Fibroblast of lung (primary cell): ENCODE measurements around the gene COL4A1. TPM values are rescaled to one million over a fixed set of nuclear protein-coding genes. Genes with fewer than 3 reads are reported as not detected.

ENCODE experiments used
- DNase-seq, 2 donors: peaks; one replicate each; pipeline versions ENCODE4 v3.0.0 to v3.0.0-alpha.2; 2010; ENCODE audit warnings: low read depth in 2 of 2
- H2AFZ ChIP-seq: 2 replicates; pipeline ENCODE4 v1.5.1; 2012; ENCODE audit warnings: low read length, control low read depth, inconsistent platforms
- H3K27ac ChIP-seq: 2 replicates; pipeline ENCODE4 v1.5.1; 2011; ENCODE audit warnings: low read length, control low read depth; ENCODE audit not compliant: insufficient read depth
- H3K27me3 ChIP-seq: 2 replicates; pipeline ENCODE4 v1.5.1; 2011; ENCODE audit warnings: mild to moderate bottlenecking, low read length; ENCODE audit not compliant: control insufficient read depth, insufficient read depth
- H3K36me3 ChIP-seq: 2 replicates; pipeline ENCODE4 v1.5.1; 2011; ENCODE audit warnings: low read length; ENCODE audit not compliant: control insufficient read depth, insufficient read depth
- H3K4me1 ChIP-seq: 2 replicates; pipeline ENCODE4 v1.5.1; 2011; ENCODE audit warnings: low read length; ENCODE audit not compliant: control insufficient read depth, insufficient read depth; ENCODE audit errors: extremely low read depth
- H3K4me2 ChIP-seq: 2 replicates; pipeline ENCODE4 v1.5.1; 2011; ENCODE audit warnings: low read length, control low read depth; ENCODE audit not compliant: insufficient read depth; ENCODE audit errors: extremely low read depth
- H3K4me3 ChIP-seq, 4 experiments: fragments of 200-600 bp in 1 of 4; sonication (generic) in 1 of 4; replicated peaks in 1 of 4; 2 replicates each; pipeline ENCODE4 v1.5.1; 2011 to 2016; ENCODE audit warnings: low read length in 4 of 4, low read depth in 3 of 4, mild to moderate bottlenecking in 3 of 4, control low read depth in 2 of 4, inconsistent platforms in 1 of 4, mixed read lengths in 1 of 4; ENCODE audit not compliant: insufficient read depth in 1 of 4; ENCODE audit errors: control extremely low read depth in 1 of 4
- H3K79me2 ChIP-seq: 2 replicates; pipeline ENCODE4 v1.5.1; 2012; ENCODE audit warnings: mild to moderate bottlenecking, low read length, inconsistent platforms; ENCODE audit not compliant: control insufficient read depth, insufficient read depth
- H3K9ac ChIP-seq: 2 replicates; pipeline ENCODE4 v1.5.1; 2011; ENCODE audit warnings: mild to moderate bottlenecking, low read length, control low read depth; ENCODE audit not compliant: insufficient read depth
- H3K9me3 ChIP-seq: 2 replicates; pipeline ENCODE4 v1.5.1; 2012; ENCODE audit warnings: low read depth, low read length; ENCODE audit not compliant: control insufficient read depth, insufficient read depth
- H4K20me1 ChIP-seq: 2 replicates; pipeline ENCODE4 v1.5.1; 2011; ENCODE audit warnings: low read length; ENCODE audit not compliant: control insufficient read depth, insufficient read depth; ENCODE audit errors: extremely low read depth
- EZH2 ChIP-seq: IDR thresholded peaks from 2 replicates; pipeline ENCODE4 v1.5.1; 2012; ENCODE audit warnings: low read length, control low read depth, mild to moderate bottlenecking; ENCODE audit errors: missing control alignments
- polyA plus RNA-seq, 2 donors: library from polyadenylated mRNA; depleted of rRNA in 1 of 2; stranded (reverse) in 1 of 2; unstranded in 1 of 2; fragments of >200 nt; gene quantifications; 2 replicates each; pipeline ENCODE4 v1.2.1, GENCODE V29; 2011 to 2012; ENCODE audit warnings: missing spikeins in 1 of 2
- total RNA-seq: library from RNA; depleted of rRNA; stranded (reverse); fragments of >200 nt; gene quantifications from 2 replicates; pipeline ENCODE4 v1.2.1, GENCODE V29; 2014
- TF ChIP-seq, protein P1 (sequence below), 2 donors: IDR thresholded peaks in 1 of 2; conservative IDR thresholded peaks in 1 of 2; 1 replicate in 1 of 2; 2 replicates in 1 of 2; pipeline ENCODE4 v1.5.1; 2011 to 2012; ENCODE audit warnings: low read length in 2 of 2, control low read depth in 1 of 2, inconsistent platforms in 1 of 2, low read depth in 1 of 2, mild to moderate bottlenecking in 1 of 2

Gene COL4A1
- total and polyA plus RNA-seq, 2 donors (not counting 1 experiment from before 2014, with no cell fraction given) = 34.0 to 607 TPM

DNA sequence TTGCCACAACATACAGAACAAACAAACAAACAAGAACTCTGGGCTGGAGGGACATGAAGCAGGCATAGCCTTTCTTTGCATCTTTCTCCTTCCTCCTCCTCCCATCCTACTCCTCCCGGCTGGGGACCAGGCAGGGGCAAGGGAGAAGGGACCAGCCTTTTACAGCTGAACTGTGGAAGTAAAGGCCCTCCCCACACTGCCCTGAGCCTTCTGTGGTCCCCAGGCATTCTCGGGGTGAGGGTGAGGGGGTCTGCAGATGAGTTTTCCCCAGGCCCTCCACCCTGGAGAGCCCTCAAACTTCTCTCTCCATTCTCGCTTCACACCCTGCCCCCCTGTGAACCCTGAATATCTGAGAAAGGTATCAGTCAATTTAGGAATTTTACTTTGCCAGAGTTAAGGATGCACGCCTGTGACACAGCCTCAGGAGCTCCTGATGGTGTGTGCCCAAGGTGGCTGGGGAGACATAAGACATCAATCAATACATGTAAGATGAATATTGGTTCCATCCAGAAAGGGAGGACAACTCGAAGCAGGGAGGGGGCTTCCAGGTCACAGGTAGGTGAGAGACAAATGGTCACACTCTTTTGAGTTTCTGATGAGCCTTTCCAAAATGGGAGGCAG is 170.9 kb downstream of the COL4A1 start:
- Histone ChIP-seq H3K79me2 (no peaks in the 10 kb centered on the region), H3K4me3 (no peak overlapping the region), H3K27ac (no peak overlapping the region), H3K36me3 (no peaks in the 10 kb centered on the region), H3K9me3 (no peaks in the 10 kb centered on the region), H3K4me2 (no peak overlapping the region), H3K4me1 (peaks cover 4% of the 10 kb centered on the region), H4K20me1 (no peaks in the 10 kb centered on the region), H3K27me3 (no peaks in the 10 kb centered on the region), H3K9ac (no peak overlapping the region), H2AFZ (no peak overlapping the region)
- no peak for TF ChIP-seq EZH2
- TF ChIP-seq, protein P1, sequence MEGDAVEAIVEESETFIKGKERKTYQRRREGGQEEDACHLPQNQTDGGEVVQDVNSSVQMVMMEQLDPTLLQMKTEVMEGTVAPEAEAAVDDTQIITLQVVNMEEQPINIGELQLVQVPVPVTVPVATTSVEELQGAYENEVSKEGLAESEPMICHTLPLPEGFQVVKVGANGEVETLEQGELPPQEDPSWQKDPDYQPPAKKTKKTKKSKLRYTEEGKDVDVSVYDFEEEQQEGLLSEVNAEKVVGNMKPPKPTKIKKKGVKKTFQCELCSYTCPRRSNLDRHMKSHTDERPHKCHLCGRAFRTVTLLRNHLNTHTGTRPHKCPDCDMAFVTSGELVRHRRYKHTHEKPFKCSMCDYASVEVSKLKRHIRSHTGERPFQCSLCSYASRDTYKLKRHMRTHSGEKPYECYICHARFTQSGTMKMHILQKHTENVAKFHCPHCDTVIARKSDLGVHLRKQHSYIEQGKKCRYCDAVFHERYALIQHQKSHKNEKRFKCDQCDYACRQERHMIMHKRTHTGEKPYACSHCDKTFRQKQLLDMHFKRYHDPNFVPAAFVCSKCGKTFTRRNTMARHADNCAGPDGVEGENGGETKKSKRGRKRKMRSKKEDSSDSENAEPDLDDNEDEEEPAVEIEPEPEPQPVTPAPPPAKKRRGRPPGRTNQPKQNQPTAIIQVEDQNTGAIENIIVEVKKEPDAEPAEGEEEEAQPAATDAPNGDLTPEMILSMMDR (conservative IDR thresholded peaks at IDR 0.05 in 1 of 2, IDR thresholded peaks at IDR 0.05 in 1 of 2; ENCODE audit: low read depth in 1 of 2, low read length in 2 of 2) = no peak
- DNase-seq = no peak

DNA sequence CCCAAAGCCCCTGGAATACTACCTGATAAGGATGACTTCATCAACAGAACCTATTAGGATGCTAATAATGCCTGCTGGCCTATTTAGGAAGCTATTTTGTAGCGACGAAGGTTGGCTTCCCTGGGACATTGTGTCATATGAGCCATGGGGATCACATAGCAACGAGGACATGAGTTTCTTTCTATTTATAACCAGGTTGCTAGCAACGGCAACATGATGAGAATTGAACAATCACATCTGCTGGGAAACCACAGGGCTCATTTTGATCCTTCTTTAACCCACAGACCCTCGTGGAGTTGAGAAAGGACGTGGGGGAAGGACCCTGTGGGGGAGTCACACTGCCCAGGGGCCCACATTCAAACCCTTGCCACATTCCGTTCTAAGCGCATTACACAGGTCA is 172.2 kb downstream of the COL4A1 start:
- no peak overlapping the region for H2AFZ ChIP-seq
- TF ChIP-seq, protein P1 (conservative IDR thresholded peaks at IDR 0.05 in 1 of 2, IDR thresholded peaks at IDR 0.05 in 1 of 2; ENCODE audit: low read depth in 1 of 2, low read length in 2 of 2) = no peak
- no peak for TF ChIP-seq EZH2
- H3K27ac ChIP-seq = no peak overlapping the region
- no peaks in the 10 kb centered on the region for H3K36me3 ChIP-seq
- H3K79me2 ChIP-seq = no peaks in the 10 kb centered on the region
- no peaks in the 10 kb centered on the region for H4K20me1 ChIP-seq
- H3K4me3 ChIP-seq = no peak overlapping the region
- no peaks in the 10 kb centered on the region for H3K9me3 ChIP-seq
- peak in 1 of 2 donors; percentile 24 for DNase-seq
- H3K27me3 ChIP-seq = no peaks in the 10 kb centered on the region
- peaks cover 4% of the 10 kb centered on the region for H3K4me1 ChIP-seq
- H3K9ac ChIP-seq = no peak overlapping the region
- H3K4me2 ChIP-seq = no peak overlapping the region

DNA sequence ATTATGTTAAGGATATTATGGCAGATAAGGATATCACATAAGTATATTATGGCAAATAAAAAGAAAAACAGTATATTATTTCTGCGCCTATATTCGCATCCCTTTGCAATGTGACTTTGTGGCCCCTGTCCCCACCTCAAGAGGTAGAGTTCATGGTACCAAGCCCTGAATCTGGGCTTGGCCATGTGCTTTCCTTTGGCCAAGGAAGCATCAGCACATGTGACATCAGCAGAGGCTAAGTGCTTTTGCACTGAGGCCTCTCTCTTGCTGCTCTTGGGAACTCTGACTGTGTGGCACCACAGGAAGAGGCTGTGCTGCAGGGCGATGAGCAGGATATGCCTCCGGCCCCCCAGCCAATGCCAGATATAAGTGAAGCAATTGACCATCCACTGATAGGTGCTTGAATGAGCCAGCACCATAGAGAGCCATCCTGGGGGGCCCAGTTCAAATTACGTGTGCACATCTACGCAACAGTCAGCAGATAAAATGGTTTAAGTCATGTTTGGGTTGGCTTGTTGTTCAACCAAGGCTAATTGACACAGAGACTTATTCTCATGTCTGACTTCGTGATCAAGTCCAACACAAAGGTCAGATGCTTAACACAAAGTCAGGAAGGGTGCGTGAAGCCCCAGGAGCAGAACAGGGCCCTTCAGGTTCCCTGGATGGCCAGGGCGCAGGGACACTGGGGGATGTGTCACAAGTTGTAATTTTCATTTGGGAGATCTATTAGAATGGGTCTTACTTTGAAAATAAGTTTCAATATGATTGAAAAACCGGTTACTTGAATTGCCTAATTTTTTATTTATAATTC is 173.3 kb downstream of the COL4A1 start:
- no peak for TF ChIP-seq EZH2
- TF ChIP-seq, protein P1 (conservative IDR thresholded peaks at IDR 0.05 in 1 of 2, IDR thresholded peaks at IDR 0.05 in 1 of 2; ENCODE audit: low read depth in 1 of 2, low read length in 2 of 2) = no peak
- H3K36me3 ChIP-seq = no peaks in the 10 kb centered on the region
- H3K9ac ChIP-seq = no peak overlapping the region

More for the DNA sequence above, 173.3 kb downstream of the COL4A1 start:
- no peaks in the 10 kb centered on the region for H4K20me1 ChIP-seq
- no peaks in the 10 kb centered on the region for H3K9me3 ChIP-seq
- no peak overlapping the region for H3K4me3 ChIP-seq
- no peak for DNase-seq
- no peak overlapping the region for H2AFZ ChIP-seq
- H3K27me3 ChIP-seq = no peaks in the 10 kb centered on the region
- no peaks in the 10 kb centered on the region for H3K79me2 ChIP-seq
- no peak overlapping the region for H3K4me2 ChIP-seq
- peaks cover 3% of the 10 kb centered on the region for H3K4me1 ChIP-seq
- no peak overlapping the region for H3K27ac ChIP-seq
